Measurements from ENCODE around the gene GIMD1.
"Not testable (repeated sequence)": the region's sequence is repeated elsewhere in the genome, so short reads cannot be mapped to it uniquely, and the experiment has no call there.

GIMD1 gene

DNA sequence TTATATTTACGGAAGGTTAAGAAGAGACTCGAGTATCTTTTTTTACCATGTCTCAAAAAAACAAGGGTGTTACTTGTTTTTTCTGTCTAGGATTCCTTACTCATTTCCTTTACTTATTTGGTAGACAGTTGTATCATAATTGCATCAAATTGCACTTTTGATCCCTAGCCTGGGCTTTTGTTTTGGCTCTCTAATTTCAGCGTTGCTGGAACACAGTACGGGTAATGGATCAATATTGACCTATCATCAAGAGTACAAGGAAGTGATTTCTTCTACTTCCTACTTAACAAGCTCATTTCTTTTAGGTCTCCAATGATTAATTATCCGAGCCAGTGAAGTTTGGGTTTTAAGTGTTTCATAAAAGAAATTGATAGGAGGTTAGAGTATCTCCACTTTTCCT is 35.4 kb downstream of the GIMD1 start:
- TF ChIP-seq, protein P1, sequence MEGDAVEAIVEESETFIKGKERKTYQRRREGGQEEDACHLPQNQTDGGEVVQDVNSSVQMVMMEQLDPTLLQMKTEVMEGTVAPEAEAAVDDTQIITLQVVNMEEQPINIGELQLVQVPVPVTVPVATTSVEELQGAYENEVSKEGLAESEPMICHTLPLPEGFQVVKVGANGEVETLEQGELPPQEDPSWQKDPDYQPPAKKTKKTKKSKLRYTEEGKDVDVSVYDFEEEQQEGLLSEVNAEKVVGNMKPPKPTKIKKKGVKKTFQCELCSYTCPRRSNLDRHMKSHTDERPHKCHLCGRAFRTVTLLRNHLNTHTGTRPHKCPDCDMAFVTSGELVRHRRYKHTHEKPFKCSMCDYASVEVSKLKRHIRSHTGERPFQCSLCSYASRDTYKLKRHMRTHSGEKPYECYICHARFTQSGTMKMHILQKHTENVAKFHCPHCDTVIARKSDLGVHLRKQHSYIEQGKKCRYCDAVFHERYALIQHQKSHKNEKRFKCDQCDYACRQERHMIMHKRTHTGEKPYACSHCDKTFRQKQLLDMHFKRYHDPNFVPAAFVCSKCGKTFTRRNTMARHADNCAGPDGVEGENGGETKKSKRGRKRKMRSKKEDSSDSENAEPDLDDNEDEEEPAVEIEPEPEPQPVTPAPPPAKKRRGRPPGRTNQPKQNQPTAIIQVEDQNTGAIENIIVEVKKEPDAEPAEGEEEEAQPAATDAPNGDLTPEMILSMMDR (IDR thresholded peaks at IDR 0.05): no peak
- no peak for DNase-seq
- Histone ChIP-seq H3K27me3 (no peaks in the 10 kb centered on the region), H3K27ac (no peak overlapping the region), H3K9me3 (no peaks in the 10 kb centered on the region), H3K36me3 (peaks cover 61 to 84% (median 81%) of the 10 kb centered on the region in 3 donors), H3K4me3 (no peak overlapping the region), H3K4me1 (no peaks in the 10 kb centered on the region)
- intact Hi-C loops (cut with DNase I; ENCODE audit: low total_unique reads): no loop called here

DNA sequence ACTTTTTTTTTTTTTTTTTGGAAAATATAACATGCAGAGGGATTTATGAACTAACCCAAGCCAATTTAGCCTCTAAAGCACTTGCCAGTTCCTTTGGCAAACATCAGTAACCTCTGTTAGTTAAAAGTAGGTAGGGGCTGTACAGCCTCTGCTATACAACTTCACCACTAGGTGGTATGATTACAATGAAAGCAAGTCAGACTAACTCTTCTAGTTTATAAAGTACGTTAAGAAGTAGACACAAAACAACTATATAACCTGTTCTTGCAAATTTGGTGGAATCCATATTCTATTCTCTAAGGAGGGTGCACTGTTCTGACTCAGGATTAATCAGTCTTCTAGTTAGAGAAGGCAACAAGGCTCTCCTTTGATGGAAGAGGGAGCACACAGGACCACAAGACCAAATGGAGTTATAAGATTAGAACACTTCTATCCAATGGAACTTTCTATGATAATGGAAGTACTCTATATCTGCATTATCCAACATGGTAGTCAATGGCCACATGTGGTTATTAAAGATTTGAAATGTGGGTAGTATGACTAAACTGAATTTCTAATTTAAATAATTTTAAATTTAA is 39.4 kb downstream of the GIMD1 start:
- H3K9me3 ChIP-seq: no peaks in the 10 kb centered on the region
- H3K36me3 ChIP-seq: peaks cover 60 to 73% (median 70%) of the 10 kb centered on the region in 3 donors
- TF ChIP-seq, protein P1 (IDR thresholded peaks at IDR 0.05): peak; percentile 41 to 48
- intact Hi-C loops (cut with DNase I; ENCODE audit: low total_unique reads): no loop called here
- no peak overlapping the region for H3K27ac ChIP-seq
- H3K27me3 ChIP-seq: no peaks in the 10 kb centered on the region
- H3K4me3 ChIP-seq: no peak overlapping the region
- H3K4me1 ChIP-seq: no peaks in the 10 kb centered on the region
- no peak for DNase-seq

DNA sequence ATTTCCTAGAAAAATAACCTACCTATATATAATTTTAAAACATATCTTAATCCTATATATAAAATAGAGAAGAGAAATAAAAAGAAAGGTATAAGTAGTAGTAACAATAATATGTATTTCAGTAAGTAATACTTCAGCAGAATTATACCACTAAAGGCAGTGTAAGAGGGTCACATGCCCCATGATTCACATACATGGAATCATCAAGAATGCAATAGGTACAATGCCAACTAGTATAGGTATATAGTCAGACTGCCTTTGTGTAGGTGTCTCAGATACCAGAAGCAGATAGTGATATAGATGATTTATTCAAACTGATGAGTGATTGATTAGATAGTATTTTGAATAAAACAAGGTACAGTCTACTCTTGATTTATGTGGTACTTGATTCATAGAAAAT is 42.8 kb downstream of the GIMD1 start:
- intact Hi-C loops (cut with DNase I; ENCODE audit: low total_unique reads): no loop called here
- peaks cover 0 to 22% (median 0%) of the 10 kb centered on the region in 4 donors for H3K4me1 ChIP-seq
- H3K36me3 ChIP-seq: peaks cover 36 to 55% (median 49%) of the 10 kb centered on the region in 3 donors
- DNase-seq: no peak
- H3K27ac ChIP-seq: no peak overlapping the region
- no peaks in the 10 kb centered on the region for H3K27me3 ChIP-seq
- no peaks in the 10 kb centered on the region for H3K9me3 ChIP-seq
- H3K4me3 ChIP-seq: no peak overlapping the region
- TF ChIP-seq, protein P1 (IDR thresholded peaks at IDR 0.05): no peak

DNA sequence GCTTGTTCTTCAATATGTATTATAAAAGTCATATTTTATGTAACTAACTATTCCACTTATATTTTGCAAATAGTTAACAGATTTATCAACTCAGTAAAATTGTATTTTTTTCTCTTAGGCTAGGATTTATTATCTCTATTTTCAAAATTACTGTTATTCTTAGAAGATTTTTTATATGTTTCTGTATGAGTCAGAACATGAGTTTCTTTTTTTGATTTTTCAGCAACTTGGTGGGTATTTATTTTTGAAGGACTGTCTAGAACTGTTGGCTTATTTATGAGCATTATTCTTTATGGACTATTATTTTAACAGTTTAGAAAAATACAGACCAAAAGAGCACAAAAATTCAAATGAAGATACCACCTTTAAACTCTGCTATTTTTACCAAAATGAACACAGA is 45.5 kb downstream of the GIMD1 start:
- no peak overlapping the region for H3K27ac ChIP-seq
- no peak overlapping the region for H3K4me3 ChIP-seq
- H3K4me1 ChIP-seq: peaks cover 0 to 38% (median 5%) of the 10 kb centered on the region in 4 donors
- DNase-seq: no peak
- H3K9me3 ChIP-seq: no peaks in the 10 kb centered on the region
- no peaks in the 10 kb centered on the region for H3K27me3 ChIP-seq
- intact Hi-C loops (cut with DNase I; ENCODE audit: low total_unique reads): no loop called here
- TF ChIP-seq, protein P1 (IDR thresholded peaks at IDR 0.05): no peak
- peaks cover 22 to 38% (median 30%) of the 10 kb centered on the region in 3 donors for H3K36me3 ChIP-seq

DNA sequence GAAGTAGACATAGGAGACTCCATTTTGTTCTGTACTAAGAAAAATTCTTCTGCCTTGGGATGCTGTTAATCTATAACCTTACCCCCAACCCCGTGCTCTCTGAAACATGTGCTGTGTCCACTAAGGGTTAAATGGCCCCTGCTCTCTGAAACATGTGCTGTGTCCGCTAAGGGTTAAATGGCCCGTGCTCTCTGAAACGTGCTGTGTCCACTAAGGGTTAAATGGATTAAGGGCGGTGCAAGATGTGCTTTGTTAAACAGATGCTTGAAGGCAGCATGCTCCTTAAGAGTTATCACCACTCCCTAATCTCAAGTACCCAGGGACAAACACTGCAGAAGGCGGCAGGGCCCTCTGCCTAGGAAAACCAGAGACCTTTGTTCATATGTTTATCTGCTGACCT is 46.8 kb downstream of the GIMD1 start:
- H3K4me1 ChIP-seq: peaks cover 0 to 50% (median 16%) of the 10 kb centered on the region in 4 donors
- H3K9me3 ChIP-seq; intact Hi-C loops (cut with DNase I; ENCODE audit: low total_unique reads); H3K4me3 ChIP-seq; H3K27me3 ChIP-seq; H3K27ac ChIP-seq; DNase-seq: not testable (repeated sequence)
- peaks cover 9 to 25% (median 17%) of the 10 kb centered on the region in 3 donors for H3K36me3 ChIP-seq

DNA sequence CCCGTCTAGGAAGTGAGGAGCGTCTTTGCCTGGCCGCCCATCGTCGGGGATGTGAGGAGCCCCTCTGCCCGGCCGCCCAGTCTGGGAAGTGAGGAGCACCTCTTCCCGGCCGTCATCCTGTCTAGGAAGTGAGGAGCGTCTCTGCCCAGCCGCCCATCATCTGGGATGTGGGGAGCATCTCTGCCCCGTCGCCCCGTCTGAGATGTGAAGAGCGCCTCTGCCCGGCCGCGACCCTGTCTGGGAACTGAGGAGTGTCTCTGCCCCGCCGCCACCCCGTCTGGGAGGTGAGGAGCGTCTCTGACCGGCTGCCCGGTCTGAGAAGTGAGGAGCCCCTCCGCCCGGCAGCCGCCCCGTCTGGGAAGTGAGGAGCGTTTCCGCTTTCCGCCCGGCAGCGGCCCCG is 47.4 kb downstream of the GIMD1 start:
- H3K27me3 ChIP-seq; H3K4me3 ChIP-seq; DNase-seq; intact Hi-C loops (cut with DNase I; ENCODE audit: low total_unique reads); H3K27ac ChIP-seq; H3K9me3 ChIP-seq: not testable (repeated sequence)
- Histone ChIP-seq H3K4me1 (peaks cover 0 to 50% (median 16%) of the 10 kb centered on the region in 4 donors), H3K36me3 (peaks cover 6 to 21% (median 11%) of the 10 kb centered on the region in 3 donors)

DNA sequence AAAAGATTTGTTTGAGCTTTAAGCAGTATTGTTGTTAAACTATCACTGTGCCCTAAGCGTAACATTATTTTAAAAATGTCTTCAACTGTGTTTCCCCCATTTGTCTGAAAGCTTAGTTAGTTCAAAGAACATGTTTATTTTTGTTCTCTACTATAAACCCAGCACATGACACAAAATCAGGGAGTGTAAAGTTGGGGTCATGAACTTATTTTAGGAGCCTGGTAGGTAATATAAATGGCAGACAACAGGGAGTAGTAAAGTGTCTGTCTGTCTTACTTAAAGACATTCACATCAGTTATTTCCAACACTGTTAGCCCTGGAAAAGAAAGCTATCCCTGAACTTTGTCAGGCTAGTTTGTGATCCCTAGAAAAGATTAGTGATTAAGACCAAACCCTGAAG is 48.3 kb downstream of the GIMD1 start:
- H3K27ac ChIP-seq: no peak overlapping the region
- intact Hi-C loops (cut with DNase I; ENCODE audit: low total_unique reads): no loop called here
- H3K9me3 ChIP-seq: no peaks in the 10 kb centered on the region
- no peaks in the 10 kb centered on the region for H3K27me3 ChIP-seq
- TF ChIP-seq, protein P1 (IDR thresholded peaks at IDR 0.05): no peak
- H3K36me3 ChIP-seq: peaks cover 0 to 13% (median 10%) of the 10 kb centered on the region in 3 donors
- H3K4me3 ChIP-seq: no peak overlapping the region
- peaks cover 0 to 51% (median 16%) of the 10 kb centered on the region in 4 donors for H3K4me1 ChIP-seq
- no peak for DNase-seq

Measured in tibial artery (tissue), 4 donors.